OCI-LY3 (cell line): Measurements from ENCODE around the gene RRP12.

Experiments used
- H2AFZ ChIP-seq: fragments of 200-600, 300-600 bp; shearing (Covaris generic); 2 replicates; pipeline ENCODE4 v1.6.0; 2014; ENCODE audit warnings: antibody characterized with exemption, low read depth, low read length
- H3K27ac ChIP-seq: fragments of 200-600, 300-600 bp; sonication (generic); 2 replicates; pipeline ENCODE4 v1.5.1; 2014; ENCODE audit warnings: mild to moderate bottlenecking, low read length, moderate library complexity, mixed read lengths
- H3K27me3 ChIP-seq: fragments of 200-600, 300-600 bp; sonication (generic); 2 replicates; pipeline ENCODE4 v1.6.1; 2014; ENCODE audit warnings: low read depth, low read length, mixed read lengths
- H3K36me3 ChIP-seq: fragments of 200-600, 300-600 bp; sonication (generic); replicated peaks from 2 replicates; pipeline ENCODE3; 2014; ENCODE audit warnings: low read depth, low read length, mixed read lengths
- H3K4me1 ChIP-seq: fragments of 300-600, 200-600 bp; sonication (generic); 2 replicates; pipeline ENCODE4 v1.6.1; 2014; ENCODE audit warnings: low read length, mixed read lengths
- H3K4me2 ChIP-seq: fragments of 200-600, 300-600 bp; sonication (generic); 2 replicates; pipeline ENCODE4 v1.6.1; 2014; ENCODE audit warnings: low read length, mixed read lengths
- H3K4me3 ChIP-seq: fragments of 300-600, 200-600 bp; sonication (generic); 2 replicates; pipeline ENCODE4 v1.5.1; 2014; ENCODE audit warnings: antibody characterized with exemption, mild to moderate bottlenecking, low read length, moderate library complexity
- H3K79me2 ChIP-seq: fragments of 300-600, 200-600 bp; shearing (Covaris generic); 2 replicates; pipeline ENCODE4 v1.6.1; 2014; ENCODE audit warnings: mild to moderate bottlenecking, low read length, mixed read lengths
- H3K9ac ChIP-seq: fragments of 300-600, 200-600 bp; shearing (Covaris generic); 2 replicates; pipeline ENCODE4 v1.6.0; 2014; ENCODE audit warnings: mild to moderate bottlenecking, low read length, moderate library complexity
- H3K9me3 ChIP-seq: fragments of 200-600, 300-600 bp; shearing (Covaris generic); 2 replicates; pipeline ENCODE4 v1.6.1; 2014; ENCODE audit warnings: low read length, mixed read lengths; ENCODE audit not compliant: insufficient read depth
- H4K20me1 ChIP-seq: fragments of 200-600, 300-600 bp; sonication (generic); 2 replicates; pipeline ENCODE4 v1.6.1; 2016; ENCODE audit warnings: low read length, mixed read lengths; ENCODE audit not compliant: insufficient read depth
- EZH2phosphoT487 ChIP-seq: fragments of 200-600 bp; shearing (Covaris generic); IDR thresholded peaks from 2 replicates; pipeline ENCODE4 v1.6.1; 2018; ENCODE audit warnings: antibody characterized with exemption, mixed run types, low read depth
- TF ChIP-seq, protein P1 (sequence below): fragments of 200-600, 300-600 bp; sonication (generic); IDR thresholded peaks from 2 replicates; pipeline ENCODE4 v1.5.1; 2014; ENCODE audit warnings: antibody characterized with exemption, low read length, low read depth

Gene RRP12

DNA sequence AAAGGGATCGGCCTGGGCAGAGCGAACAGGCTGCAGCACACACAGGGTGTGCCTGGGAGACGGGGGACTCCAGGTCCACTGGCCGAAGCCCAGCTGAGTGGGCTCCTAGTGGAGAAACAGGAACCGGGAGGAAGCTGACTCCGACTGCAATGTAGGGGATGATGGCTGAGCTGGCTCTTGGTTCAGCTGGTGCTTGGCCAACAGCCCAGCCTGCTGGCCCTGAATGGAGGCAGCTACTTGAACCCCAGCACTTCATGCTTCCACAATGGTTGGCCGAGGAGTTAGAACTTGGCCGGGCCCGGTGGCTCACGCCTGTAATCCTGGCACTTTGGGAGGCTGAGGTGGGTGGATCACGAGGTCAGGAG lies 39.6 kb downstream of the RRP12 start:
- Histone ChIP-seq H3K79me2 (no peaks in the 10 kb centered on the region), H3K36me3 (peaks cover 9% of the 10 kb centered on the region), H3K4me3 (no peak overlapping the region), H3K27me3 (no peaks in the 10 kb centered on the region), H3K4me1 (peaks cover 10% of the 10 kb centered on the region), H3K9me3 (no peaks in the 10 kb centered on the region), H4K20me1 (no peaks in the 10 kb centered on the region), H3K4me2 (no peak overlapping the region), H3K9ac (no peak overlapping the region), H2AFZ (no peak overlapping the region), H3K27ac (no peak overlapping the region)
- TF ChIP-seq, protein P1, sequence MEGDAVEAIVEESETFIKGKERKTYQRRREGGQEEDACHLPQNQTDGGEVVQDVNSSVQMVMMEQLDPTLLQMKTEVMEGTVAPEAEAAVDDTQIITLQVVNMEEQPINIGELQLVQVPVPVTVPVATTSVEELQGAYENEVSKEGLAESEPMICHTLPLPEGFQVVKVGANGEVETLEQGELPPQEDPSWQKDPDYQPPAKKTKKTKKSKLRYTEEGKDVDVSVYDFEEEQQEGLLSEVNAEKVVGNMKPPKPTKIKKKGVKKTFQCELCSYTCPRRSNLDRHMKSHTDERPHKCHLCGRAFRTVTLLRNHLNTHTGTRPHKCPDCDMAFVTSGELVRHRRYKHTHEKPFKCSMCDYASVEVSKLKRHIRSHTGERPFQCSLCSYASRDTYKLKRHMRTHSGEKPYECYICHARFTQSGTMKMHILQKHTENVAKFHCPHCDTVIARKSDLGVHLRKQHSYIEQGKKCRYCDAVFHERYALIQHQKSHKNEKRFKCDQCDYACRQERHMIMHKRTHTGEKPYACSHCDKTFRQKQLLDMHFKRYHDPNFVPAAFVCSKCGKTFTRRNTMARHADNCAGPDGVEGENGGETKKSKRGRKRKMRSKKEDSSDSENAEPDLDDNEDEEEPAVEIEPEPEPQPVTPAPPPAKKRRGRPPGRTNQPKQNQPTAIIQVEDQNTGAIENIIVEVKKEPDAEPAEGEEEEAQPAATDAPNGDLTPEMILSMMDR, result no peak
- TF ChIP-seq EZH2phosphoT487, result no peak

DNA sequence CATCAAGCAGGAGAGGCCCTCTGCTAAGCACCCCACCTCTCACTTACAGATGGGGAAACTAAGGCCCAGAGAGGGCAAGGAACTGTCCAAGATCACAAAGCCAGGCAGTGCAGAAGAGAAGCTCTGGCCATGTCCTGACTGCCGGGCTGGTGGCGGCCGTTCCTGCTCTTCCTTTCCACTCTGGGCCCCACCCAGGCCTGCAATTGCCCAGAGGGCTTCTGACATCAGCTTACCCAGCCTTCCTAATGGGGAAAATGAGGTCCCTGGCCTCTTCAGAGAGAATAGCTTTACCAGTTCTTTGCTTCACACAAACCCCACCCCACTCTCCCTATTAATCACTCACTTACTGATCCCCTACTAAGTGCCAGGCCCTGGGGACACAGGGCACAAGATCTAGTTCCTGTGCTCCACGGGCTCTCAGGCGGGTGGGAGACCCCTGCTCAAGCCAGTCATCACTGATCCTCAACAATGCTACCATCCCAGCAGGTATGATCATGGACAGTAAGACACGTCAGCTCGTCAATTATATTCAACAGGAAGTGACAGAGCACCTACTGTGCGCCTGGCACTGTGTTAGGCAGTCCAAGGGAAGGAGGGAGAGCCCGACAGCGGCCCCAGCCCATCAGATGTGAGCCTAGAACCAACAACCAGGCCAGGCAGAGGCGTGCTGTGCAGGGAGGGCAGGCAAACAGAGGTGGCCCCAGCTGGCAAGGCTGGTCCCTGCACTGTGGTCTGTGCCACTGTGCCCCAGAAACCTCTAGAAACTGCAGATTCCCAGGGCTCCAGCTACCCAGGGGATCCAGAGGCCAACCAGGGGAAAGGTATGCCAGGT lies 40.2 kb downstream of the RRP12 start:
- Histone ChIP-seq H4K20me1 (no peaks in the 10 kb centered on the region), H3K27me3 (no peaks in the 10 kb centered on the region), H3K36me3 (peaks cover 3% of the 10 kb centered on the region), H3K9ac (no peak overlapping the region), H3K4me1 (peaks cover 7% of the 10 kb centered on the region), H3K79me2 (no peaks in the 10 kb centered on the region), H3K4me2 (no peak overlapping the region), H3K4me3 (no peak overlapping the region), H3K27ac (no peak overlapping the region), H2AFZ (no peak overlapping the region), H3K9me3 (no peaks in the 10 kb centered on the region)
- no peak for TF ChIP-seq EZH2phosphoT487
- TF ChIP-seq, protein P1, result no peak

DNA sequence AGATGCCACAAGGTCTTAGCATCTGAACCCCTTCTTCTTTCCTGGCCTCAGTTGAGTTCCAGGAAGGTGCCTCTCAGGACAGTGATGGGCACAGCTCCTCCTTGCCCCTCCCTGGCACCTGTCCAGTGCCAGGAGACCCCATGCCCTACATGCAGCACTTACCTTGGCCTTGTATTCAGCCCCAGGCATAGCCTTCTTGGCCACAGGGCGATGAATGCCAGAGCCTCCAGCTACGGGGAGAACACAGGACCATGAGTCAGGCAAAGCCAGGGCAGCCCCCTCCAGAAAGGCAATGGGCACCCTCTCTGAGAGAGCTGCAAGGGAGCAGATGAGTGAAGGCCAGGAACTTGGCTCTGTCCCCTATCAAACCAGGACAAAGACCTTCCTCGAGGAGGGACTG lies 42.4 kb downstream of the RRP12 start:
- no peak overlapping the region for H3K4me2 ChIP-seq
- no peak overlapping the region for H3K9ac ChIP-seq
- no peak overlapping the region for H2AFZ ChIP-seq
- no peak overlapping the region for H3K4me3 ChIP-seq
- H4K20me1 ChIP-seq, result no peaks in the 10 kb centered on the region
- TF ChIP-seq EZH2phosphoT487, result no peak
- TF ChIP-seq, protein P1, result no peak
- no peaks in the 10 kb centered on the region for H3K4me1 ChIP-seq
- H3K9me3 ChIP-seq, result no peaks in the 10 kb centered on the region
- no peaks in the 10 kb centered on the region for H3K27me3 ChIP-seq
- H3K27ac ChIP-seq, result no peak overlapping the region
- H3K79me2 ChIP-seq, result no peaks in the 10 kb centered on the region
- H3K36me3 ChIP-seq, result peaks cover 2% of the 10 kb centered on the region

DNA sequence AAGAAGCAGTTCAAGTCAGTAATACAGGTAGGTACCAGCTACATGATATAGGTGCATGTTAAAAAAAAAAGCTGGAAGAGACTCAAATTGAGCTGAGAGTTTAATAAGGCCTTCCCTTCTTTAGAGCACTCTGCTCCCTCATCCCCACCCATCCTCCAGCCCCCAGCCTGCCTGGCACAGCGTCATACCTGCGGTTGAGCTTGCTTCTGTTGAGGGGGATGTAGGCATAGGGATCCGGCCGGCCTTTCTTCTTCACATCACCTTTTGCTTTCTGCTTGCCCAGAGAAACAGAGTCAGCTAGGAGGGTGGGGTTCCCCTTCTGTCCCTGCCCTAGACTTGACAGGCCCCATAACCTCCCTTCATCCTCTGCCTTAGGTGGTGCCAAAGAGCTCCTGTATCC lies 42.8 kb downstream of the RRP12 start:
- Histone ChIP-seq H3K9ac (no peak overlapping the region), H3K36me3 (peaks cover 2% of the 10 kb centered on the region), H3K27ac (no peak overlapping the region), H3K79me2 (no peaks in the 10 kb centered on the region), H2AFZ (no peak overlapping the region), H3K4me1 (no peaks in the 10 kb centered on the region), H4K20me1 (no peaks in the 10 kb centered on the region), H3K9me3 (no peaks in the 10 kb centered on the region), H3K27me3 (no peaks in the 10 kb centered on the region), H3K4me2 (no peak overlapping the region), H3K4me3 (no peak overlapping the region)
- TF ChIP-seq, protein P1, result no peak
